ENCODE measurements around the gene DIPK1C.

The DIPK1C gene

DNA sequence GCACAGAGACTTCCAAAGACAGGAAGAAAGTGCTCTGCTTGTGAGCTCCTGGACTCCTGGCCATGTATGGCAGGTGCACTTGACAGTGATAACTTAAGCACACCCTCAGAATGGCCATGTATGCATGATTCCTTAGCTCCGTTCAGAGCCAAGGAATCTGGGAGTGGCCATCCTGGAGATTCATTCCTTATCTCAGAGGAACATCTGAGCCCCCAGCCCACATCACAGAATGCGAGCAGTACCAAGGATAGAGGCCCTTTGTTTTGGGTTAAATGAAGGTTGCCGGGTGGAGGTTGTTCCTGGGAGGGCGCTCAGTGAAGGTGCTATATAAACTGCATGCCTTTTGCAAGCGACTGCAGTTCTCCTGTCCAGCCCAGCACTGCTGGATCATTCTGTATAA, 26.9 kb downstream of the DIPK1C start:
- no peak overlapping the region for H3K4me3 ChIP-seq (ENCODE audit: low read depth, low read length)

DNA sequence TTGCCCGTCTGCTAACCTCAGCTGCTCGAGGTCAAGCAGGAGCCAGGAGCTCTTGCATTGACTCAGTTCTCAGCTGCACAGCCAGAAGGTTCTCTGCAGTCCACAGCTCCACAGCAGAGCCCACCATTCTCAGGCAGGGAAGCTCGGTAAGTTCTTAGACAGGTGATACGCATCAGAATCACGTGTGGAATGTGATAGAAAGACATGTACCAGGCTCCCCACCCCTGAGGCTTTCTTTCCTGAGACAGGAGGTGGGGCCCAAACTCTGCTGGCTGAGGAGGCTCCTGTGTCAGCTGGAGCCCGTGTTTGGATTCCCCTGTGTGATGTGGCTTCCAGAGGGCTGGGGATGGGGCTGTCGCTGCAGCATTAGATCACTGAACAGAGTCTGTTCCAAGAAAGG, 28.0 kb downstream of the DIPK1C start:
- no peak overlapping the region for H3K4me3 ChIP-seq (ENCODE audit: low read depth, low read length)
- TF ChIP-seq, protein P1, sequence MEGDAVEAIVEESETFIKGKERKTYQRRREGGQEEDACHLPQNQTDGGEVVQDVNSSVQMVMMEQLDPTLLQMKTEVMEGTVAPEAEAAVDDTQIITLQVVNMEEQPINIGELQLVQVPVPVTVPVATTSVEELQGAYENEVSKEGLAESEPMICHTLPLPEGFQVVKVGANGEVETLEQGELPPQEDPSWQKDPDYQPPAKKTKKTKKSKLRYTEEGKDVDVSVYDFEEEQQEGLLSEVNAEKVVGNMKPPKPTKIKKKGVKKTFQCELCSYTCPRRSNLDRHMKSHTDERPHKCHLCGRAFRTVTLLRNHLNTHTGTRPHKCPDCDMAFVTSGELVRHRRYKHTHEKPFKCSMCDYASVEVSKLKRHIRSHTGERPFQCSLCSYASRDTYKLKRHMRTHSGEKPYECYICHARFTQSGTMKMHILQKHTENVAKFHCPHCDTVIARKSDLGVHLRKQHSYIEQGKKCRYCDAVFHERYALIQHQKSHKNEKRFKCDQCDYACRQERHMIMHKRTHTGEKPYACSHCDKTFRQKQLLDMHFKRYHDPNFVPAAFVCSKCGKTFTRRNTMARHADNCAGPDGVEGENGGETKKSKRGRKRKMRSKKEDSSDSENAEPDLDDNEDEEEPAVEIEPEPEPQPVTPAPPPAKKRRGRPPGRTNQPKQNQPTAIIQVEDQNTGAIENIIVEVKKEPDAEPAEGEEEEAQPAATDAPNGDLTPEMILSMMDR (IDR thresholded peaks at IDR 0.05; ENCODE audit: low read depth, low read length): no peak

More for the DNA sequence above, 26.9 kb downstream of the DIPK1C start:
- TF ChIP-seq, protein P1 (IDR thresholded peaks at IDR 0.05; ENCODE audit: low read depth, low read length): no peak

DNA sequence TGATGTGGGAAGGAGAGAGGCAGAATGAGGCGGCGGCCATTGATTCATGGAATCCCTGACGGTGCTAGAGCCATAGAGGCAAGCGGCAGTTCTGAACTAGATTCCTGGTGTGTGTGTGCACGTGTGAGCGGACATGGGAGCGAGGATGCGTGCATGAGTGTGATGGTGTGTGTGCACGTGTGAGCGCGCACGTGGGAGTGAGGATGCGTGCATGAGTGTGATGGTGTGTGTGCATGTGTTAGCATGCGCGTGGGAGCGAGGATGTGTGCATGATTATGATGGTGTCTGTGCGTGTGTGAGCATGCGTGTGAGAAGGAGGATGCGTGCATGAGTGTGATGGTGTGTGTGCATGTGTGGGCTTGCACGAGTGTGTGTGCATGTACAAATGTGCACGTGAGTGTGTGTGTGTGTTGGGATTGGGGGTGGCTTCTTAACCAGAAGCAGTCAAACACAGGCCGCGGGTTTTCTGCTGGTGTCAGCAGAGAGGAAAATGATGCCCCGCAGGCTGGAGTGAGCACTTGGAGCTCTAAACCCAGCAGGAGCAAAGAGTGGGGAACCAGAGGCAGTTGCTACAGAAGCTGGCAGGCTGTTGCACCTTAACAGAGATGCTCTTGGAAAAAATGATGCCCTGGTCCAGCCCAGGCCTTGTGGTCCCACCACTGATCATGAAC, 29.5 kb downstream of the DIPK1C start:
- no peak overlapping the region for H3K4me3 ChIP-seq (ENCODE audit: low read depth, low read length)
- TF ChIP-seq, protein P1 (IDR thresholded peaks at IDR 0.05; ENCODE audit: low read depth, low read length): no peak

DNA sequence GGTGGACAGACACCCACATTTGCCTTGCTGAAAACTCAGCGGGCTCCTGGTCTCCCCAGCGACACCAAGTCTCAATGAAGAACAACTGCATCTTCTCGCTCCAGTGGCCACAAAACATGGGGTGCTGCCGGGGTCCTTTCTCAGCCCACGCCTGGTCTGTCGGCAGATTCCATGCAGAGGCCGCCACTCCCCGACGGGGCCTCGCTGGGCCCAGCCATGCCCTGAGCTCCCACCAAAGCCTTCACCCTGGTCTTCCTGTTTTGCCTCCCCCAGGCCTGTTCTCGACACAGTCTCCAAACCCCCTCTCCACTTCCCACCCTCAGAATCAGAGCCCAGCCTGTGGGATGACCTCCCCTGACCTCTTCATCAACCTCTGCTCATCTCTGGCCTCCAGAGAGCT, 31.2 kb downstream of the DIPK1C start:
- TF ChIP-seq, protein P1 (IDR thresholded peaks at IDR 0.05; ENCODE audit: low read depth, low read length): no peak
- no peak overlapping the region for H3K4me3 ChIP-seq (ENCODE audit: low read depth, low read length)

DNA sequence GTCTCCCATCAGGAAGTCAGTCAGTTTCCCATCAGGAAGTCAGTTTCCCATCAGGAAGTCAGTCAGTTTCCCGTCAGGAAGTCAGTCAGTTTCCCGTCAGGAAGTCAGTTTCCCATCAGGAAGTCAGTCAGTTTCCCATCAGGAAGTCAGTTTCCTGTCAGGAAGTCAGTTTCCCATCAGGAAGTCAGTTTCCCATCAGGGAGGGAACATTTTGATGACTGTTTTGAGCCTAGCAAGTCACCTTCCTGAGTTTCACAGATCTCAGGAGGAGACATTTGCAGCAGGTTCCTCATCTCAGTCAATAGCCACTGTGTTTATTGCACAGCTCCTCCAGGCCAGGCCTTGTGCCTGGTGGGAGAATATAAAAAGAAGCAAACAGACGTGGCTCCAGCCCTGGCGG, 31.9 kb downstream of the DIPK1C start:
- TF ChIP-seq, protein P1 (IDR thresholded peaks at IDR 0.05; ENCODE audit: low read depth, low read length): no peak
- H3K4me3 ChIP-seq (ENCODE audit: low read depth, low read length): no peak overlapping the region

DNA sequence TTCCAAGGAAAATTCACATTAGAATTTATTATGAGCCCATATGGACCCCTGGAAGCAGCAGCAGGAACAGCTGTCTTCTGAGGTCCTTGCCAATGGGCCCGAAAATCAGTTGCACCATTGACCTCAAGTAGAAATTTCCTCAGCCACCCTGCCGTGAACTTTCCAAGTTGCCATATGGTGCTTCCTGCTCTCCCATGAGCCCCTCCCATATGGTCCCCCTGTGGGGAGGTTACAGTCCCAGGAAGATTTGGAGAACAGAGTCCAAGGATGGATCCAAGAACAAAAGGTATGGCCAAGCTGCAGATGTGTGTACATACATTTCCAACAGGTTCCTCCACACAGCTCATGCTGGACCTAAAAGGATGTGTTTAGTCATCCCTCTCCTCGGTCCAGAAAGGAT, 34.6 kb downstream of the DIPK1C start:
- TF ChIP-seq, protein P1 (IDR thresholded peaks at IDR 0.05; ENCODE audit: low read depth, low read length): no peak
- no peak overlapping the region for H3K4me3 ChIP-seq (ENCODE audit: low read depth, low read length)

DNA sequence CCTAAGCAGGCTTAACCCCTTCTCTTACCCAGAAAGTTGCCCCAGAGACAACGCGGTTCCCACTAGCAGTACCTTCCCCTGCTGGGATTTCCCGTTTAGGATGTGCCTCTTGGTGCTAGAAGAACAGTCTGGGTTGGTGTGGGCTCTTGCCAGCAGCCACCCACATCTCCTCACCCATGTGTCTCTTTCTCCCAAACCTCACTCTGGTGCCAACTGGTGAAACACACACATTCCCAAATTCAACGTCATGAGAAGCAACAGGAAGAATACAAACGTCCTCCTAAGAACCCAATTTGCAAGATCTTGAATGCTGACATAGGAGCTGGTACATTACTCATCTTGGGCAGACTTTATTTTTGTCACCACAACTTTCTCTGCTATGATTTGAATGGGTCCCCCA, 36.2 kb downstream of the DIPK1C start:
- no peak overlapping the region for H3K4me3 ChIP-seq (ENCODE audit: low read depth, low read length)
- TF ChIP-seq, protein P1 (IDR thresholded peaks at IDR 0.05; ENCODE audit: low read depth, low read length): no peak
